GM13977 (cell line): Measurements from ENCODE around the gene KRT39.

Source experiments
- DNase-seq: peaks from one replicate; pipeline ENCODE4 v3.0.0; 2012; ENCODE audit warnings: low spot score
- CTCF ChIP-seq: IDR thresholded peaks from 2 replicates; pipeline ENCODE4 v1.5.1; 2012; ENCODE audit warnings: mild to moderate bottlenecking, control low read depth; ENCODE audit not compliant: insufficient read depth; ENCODE audit errors: extremely low read depth, missing control alignments
- in situ Hi-C: fragments of 300-500 bp; cut with MboI; formaldehyde crosslinking; loops from one replicate; pipeline ENCODE4 v1.12.0; 2022; ENCODE audit warnings: low sequenced_read_pairs, low pct_unique_long_range_greater_than_20kb, mixed read lengths, inconsistent platforms; ENCODE audit not compliant: unreplicated experiment

The KRT39 gene

GRCh38 chr17:40966848-40967247 lies at the start of gene KRT39:
Gene KRT39, minus strand, starts transcription at chr17:40966948. Its CDS starts 92 bp downstream, at chr17:40966856.
- in situ Hi-C loops = no loop called here
- TF ChIP-seq CTCF = no peak
- no peak for DNase-seq

DNA sequence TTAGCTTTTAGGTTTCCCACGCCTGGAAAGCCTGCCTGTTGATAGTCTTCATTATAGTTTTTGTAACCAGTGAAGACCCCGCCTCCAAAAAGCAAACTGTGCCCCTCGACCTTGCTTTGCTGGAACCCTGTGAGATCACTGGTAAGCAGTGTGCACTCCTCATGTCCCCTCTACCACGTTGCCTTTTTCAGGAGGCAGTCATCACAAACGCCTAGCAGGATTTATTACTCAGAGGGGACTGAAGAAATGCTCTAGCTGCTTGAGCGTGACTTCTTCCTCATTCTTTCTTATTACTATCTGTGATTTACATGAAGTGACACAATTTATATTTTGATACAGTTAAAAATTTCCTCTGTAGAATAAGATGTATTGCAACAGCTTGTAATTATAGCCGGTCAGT lies 48.7 kb upstream of the KRT39 start:
- DNase-seq = no peak
- in situ Hi-C loops = no loop called here
- no peak for TF ChIP-seq CTCF

DNA sequence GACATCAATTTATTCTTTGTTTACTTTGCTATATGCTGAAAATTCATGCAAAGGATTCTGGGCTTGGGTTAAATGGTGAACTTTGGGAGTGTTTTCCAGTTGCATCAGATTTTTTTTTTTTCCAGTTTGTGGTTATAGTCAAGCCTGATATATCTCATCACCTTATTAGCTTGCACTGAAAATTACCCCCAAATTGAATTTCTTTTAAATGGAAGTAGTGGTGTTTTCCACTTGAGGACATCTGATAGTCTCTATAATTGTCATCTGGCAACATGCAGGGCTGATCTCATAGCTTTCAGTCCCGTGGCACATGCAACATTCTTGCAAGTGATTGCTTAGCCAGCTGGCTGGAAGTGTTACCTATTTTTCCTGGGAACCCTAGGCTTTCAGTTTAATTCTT lies 46.9 kb upstream of the KRT39 start:
- DNase-seq = no peak
- TF ChIP-seq CTCF = no peak
- in situ Hi-C loops = no loop called here

DNA sequence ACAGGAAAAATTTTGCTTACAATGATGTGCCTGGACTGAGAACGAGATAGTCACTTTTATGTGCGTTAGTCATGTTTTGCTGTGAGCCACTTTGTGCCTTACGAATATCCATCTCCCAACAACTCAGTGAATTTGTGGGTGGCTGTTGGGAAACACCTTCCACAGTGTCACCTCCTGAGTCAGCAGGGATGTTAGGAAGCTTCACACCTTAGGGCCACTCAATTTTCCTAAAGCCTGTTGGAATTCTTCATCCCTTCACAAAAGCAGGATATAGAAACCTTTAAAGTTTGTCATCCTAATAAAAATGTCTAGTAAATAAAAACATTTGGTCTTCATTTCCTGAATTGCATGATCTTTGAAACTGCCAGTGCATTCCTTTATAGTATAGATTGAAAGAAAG lies 46.4 kb upstream of the KRT39 start:
- in situ Hi-C loops = no loop called here
- DNase-seq = no peak
- TF ChIP-seq CTCF = no peak

- in situ Hi-C loops = no loop called here
- no peak for TF ChIP-seq CTCF
- no peak for DNase-seq
Observed at GRCh38 chr17:41012326-41013120, 45.8 kb upstream of the KRT39 start.

GRCh38 chr17:41010441-41010840 lies 43.7 kb upstream of the KRT39 start:
- in situ Hi-C loops = no loop called here
- no peak for TF ChIP-seq CTCF
- DNase-seq = no peak

DNA sequence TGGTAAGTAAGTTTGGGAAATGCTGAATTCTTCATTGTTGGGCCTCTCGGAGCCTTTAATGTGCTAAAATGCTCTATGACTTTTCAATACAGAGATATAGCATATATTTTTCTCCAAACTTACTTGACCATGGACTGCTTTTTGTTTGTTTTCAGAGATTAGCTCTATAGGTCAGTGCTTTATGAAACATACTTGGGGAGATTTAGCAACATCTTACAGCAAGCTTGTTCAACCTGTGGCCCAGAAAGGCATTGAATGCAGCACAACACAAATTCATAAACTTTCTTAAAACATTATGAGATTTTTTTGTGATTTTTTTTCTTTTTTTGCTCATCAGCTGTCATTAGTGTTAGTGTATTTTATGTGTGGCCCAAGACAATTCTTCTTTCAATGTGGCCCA lies 43.2 kb upstream of the KRT39 start:
- no peak for TF ChIP-seq CTCF
- in situ Hi-C loops = no loop called here
- no peak for DNase-seq
